Activated B cell treated with CpG ODN at 0.5 μM for 24 hours (primary cell): Measurements from ENCODE around the gene TRAPPC6A. TPM values are rescaled to one million over a fixed set of nuclear protein-coding genes. Genes with fewer than 3 reads are reported as not detected.

ENCODE experiments used
- ATAC-seq: fragments of 200-7000 bp; cut with Tn5 transposase; one replicate; pipeline ENCODE4 v1.10.0; 2021; ENCODE audit warnings: low read depth, mild to moderate bottlenecking, moderate library complexity
- CTCF ChIA-PET: fragments of 350-600 bp; sonication (Branson Sonifier 250); formaldehyde crosslinking; loops from one replicate; lab custom pipeline; 2021; ENCODE audit warnings: antibody characterized with exemption; lab: Charles Lee
- POLR2A ChIA-PET: fragments of 350-600 bp; sonication (Branson Sonifier 250); formaldehyde crosslinking; loops from one replicate; lab custom pipeline; 2021; ENCODE audit warnings: antibody characterized with exemption; lab: Charles Lee
- DNase-seq: peaks from one replicate; pipeline ENCODE4 v3.0.0; 2022
- H3K27ac Mint-ChIP-seq: one replicate; pipeline ENCODE4 v1.8.0; 2020; ENCODE audit warnings: mixed read lengths
- H3K27me3 Mint-ChIP-seq: one replicate; pipeline ENCODE4 v1.8.0; 2021; ENCODE audit warnings: mixed read lengths
- H3K36me3 Mint-ChIP-seq: one replicate; pipeline ENCODE4 v1.8.0; 2021; ENCODE audit warnings: low read depth, mixed read lengths
- H3K4me1 Mint-ChIP-seq: one replicate; pipeline ENCODE4 v1.8.0; 2021; ENCODE audit warnings: mixed read lengths
- H3K4me3 Mint-ChIP-seq: one replicate; pipeline ENCODE4 v1.8.0; 2020; ENCODE audit warnings: mild to moderate bottlenecking, mixed read lengths
- H3K9me3 Mint-ChIP-seq: one replicate; pipeline ENCODE4 v1.8.0; 2020; ENCODE audit warnings: mixed read lengths
- intact Hi-C: fragments of 100-400 bp; cut with micrococcal nuclease; formaldehyde crosslinking; loops from one replicate; pipeline ENCODE4 v1.15.1; 2024
- total RNA-seq: library from RNA; stranded (reverse); gene quantifications from 2 replicates; pipeline ENCODE4 v1.2.3, GENCODE V29; 2022
- TF ChIP-seq, protein P1 (sequence below): fragments of 200-600 bp; IDR thresholded peaks from one replicate; pipeline ENCODE4 v1.8.0; 2022; ENCODE audit warnings: antibody characterized with exemption, mild to moderate bottlenecking

TRAPPC6A gene
- total RNA-seq, 1 donor from 2014 or later, result 56.0 TPM

DNA sequence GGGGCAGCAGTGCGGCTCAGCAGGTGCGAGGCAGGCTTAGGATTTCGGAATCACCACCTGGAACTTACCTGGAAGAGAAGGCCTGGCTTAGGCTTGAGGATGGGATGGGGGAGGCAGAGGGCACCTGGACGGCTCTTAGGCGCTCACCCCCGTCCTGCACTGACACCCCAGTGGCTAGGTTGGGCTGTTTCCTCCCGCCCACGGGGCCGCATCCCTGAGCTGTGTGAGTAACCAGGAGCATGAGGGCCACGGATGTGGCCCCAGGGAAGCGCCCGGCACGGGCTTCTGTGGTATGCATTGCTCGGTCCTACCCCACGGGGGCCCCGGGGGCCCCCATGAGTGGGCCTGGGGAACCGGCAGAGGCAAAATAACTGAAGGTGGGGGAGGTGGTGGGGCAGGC, 14.9 kb downstream of the TRAPPC6A start:
- intact Hi-C loops, result no loop called here
- Mint-ChIP-seq H3K4me1 (peaks cover 17% of the 10 kb centered on the region), H3K36me3 (no peaks in the 10 kb centered on the region), H3K27me3 (peaks cover 17% of the 10 kb centered on the region), H3K9me3 (no peaks in the 10 kb centered on the region), H3K4me3 (no peak overlapping the region), H3K27ac (no peak overlapping the region)
- ATAC-seq, result no peak
- POLR2A ChIA-PET, result interaction anchor here (2.2 kb wide), 1 partner anchor 15 kb away, joined by 20 read pairs; the partner anchor contains the start of genes BLOC1S3 and TRAPPC6A
- DNase-seq, result no peak
- TF ChIP-seq, protein P1, sequence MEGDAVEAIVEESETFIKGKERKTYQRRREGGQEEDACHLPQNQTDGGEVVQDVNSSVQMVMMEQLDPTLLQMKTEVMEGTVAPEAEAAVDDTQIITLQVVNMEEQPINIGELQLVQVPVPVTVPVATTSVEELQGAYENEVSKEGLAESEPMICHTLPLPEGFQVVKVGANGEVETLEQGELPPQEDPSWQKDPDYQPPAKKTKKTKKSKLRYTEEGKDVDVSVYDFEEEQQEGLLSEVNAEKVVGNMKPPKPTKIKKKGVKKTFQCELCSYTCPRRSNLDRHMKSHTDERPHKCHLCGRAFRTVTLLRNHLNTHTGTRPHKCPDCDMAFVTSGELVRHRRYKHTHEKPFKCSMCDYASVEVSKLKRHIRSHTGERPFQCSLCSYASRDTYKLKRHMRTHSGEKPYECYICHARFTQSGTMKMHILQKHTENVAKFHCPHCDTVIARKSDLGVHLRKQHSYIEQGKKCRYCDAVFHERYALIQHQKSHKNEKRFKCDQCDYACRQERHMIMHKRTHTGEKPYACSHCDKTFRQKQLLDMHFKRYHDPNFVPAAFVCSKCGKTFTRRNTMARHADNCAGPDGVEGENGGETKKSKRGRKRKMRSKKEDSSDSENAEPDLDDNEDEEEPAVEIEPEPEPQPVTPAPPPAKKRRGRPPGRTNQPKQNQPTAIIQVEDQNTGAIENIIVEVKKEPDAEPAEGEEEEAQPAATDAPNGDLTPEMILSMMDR, result no peak
- CTCF ChIA-PET, result no interaction called here

DNA sequence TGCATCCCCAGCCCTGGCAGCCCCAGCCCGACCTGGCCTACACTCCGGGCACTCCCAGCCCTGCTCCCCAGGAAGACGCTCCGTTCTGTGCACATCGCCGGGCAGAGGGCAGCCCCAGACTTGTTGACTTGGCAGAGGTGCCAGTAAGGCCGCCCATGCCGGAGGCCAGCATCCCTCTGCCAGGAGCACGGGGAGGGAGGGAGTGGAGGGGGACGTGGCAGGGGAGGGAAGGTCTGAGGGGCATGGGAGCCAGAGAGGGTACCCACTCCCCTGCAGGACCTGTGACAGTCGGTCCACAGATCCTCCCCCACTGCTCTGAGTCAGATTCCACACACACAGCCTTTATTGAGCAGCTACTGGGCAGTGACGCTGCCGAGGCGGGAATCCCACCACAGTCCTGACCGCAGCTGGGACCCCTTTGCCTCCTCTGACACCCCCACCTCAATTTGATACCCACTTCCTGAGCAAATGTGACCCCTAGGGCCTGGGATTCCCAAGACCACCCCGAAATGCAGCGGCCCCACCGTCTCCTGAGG, 15.4 kb downstream of the TRAPPC6A start:
- POLR2A ChIA-PET, result no interaction called here
- Mint-ChIP-seq H3K36me3 (no peaks in the 10 kb centered on the region), H3K4me1 (peaks cover 17% of the 10 kb centered on the region), H3K9me3 (no peaks in the 10 kb centered on the region), H3K27ac (no peak overlapping the region), H3K4me3 (no peak overlapping the region), H3K27me3 (peaks cover 21% of the 10 kb centered on the region)
- CTCF ChIA-PET, result no interaction called here
- intact Hi-C loops, result no loop called here
- ATAC-seq, result no peak
- no peak for DNase-seq
- TF ChIP-seq, protein P1, result no peak

DNA sequence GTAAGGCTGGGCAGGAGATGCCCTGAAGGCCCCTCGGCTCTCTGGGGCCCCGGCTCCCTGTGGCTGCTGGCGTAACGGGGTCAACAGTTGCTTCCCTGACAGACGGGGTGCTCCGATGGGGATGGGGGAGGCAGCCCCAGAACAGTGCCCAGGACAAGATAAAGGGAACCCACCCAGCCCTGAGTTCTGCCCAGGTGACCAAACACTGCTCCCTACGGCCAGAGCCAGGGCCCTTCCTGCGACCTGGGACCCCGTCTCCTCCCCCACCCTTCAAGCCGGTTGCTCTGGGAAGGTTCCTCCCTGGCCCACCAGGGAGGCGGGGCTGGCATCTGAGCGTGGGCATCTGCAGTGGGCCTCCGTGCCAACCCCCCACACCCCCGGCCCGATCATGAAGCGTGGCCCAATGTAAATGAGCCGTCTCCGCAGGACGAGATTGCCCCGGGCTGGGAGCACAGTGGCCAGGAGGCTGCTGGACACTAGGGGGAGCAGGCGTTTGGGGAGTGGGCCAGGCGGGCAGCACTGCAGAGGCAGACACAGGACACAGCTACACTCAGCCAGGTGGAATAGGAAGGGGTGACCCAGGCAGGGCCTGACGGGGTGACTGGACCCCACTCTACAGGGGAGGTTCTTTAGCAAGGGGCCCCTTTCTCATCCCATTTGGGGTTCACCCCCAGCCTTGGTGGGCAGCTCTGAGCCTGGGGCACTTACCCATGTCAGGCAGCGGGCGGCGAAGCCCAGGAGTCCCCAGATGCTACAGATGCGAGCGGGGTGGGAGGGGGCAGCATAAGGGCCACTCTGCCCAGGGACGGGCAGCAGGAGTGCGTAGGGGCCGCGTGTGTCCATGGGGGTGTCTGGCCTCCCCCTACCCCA, 16.1 kb downstream of the TRAPPC6A start:
- Mint-ChIP-seq H3K4me1 (peaks cover 17% of the 10 kb centered on the region), H3K36me3 (no peaks in the 10 kb centered on the region), H3K27me3 (peaks cover 25% of the 10 kb centered on the region), H3K9me3 (no peaks in the 10 kb centered on the region), H3K27ac (no peak overlapping the region), H3K4me3 (no peak overlapping the region)
- ChIA-PET POLR2A (no interaction called here), CTCF (no interaction called here)
- intact Hi-C loops, result no loop called here
- TF ChIP-seq, protein P1, result no peak
- no peak for ATAC-seq
- DNase-seq, result no peak

DNA sequence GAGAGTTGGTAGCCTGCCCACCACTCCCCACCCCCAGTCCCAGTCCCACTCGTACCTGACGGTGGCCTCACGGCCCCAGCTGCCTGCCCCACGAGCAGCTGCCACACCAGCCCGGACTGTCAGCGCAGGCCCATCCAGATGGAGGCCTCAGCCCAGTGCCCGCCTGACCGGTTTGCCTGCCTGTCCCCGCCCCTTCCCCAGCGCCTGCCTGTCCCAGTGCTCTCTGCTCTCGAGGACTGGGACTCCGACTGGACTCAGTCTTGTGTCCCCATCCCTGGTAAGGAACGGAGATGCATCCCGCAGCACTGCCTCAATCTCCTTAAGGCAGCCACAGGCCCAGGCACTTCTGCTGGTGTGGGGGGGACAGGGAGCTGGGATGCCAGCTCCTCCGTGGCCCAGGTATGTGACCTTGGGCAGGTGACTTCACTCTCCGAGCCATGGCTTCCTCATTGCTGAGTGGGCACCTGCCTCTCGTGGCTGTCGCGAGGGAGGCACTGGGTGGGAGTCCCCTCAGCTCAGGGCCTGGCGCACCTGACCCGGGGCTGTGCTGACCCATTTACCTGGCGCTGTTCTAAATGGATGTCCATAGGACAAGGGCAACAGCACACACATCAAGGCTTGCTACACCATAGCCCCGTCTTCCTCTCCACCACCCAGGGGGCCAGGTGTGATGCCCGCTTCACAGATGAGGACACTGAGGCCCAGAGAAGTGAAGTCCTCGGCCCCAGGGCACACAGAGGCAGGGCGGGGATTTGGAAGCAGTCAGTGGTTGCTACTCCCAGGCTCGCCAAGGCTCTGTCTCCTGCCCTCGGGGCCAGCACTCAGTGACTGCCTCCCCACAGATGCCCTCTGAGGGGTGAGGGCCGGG, 16.9 kb downstream of the TRAPPC6A start, which contains the start of gene NKPD1:
NKPD1 (minus strand) TSS at position 113 of the 868 bp plus-strand sequence. CDS start 832 bp downstream, outside the sequence.
- Mint-ChIP-seq H3K4me1 (peaks cover 17% of the 10 kb centered on the region), H3K9me3 (no peaks in the 10 kb centered on the region), H3K4me3 (no peak within 1 kb of the TSS), H3K36me3 (no peaks in the 10 kb centered on the region), H3K27me3 (peaks cover 31% of the 10 kb centered on the region), H3K27ac (no peak within 1 kb of the TSS)
- CTCF ChIA-PET, result no interaction called here
- DNase-seq (no peak), ATAC-seq (no peak)
- POLR2A ChIA-PET, result no interaction called here
- TF ChIP-seq, protein P1, result no peak
- intact Hi-C loops, result no loop called here
